Smooth muscle cell (in vitro differentiated cells): ENCODE data around the gene DIAPH2. TPM values are rescaled to one million over a fixed set of nuclear protein-coding genes. Genes with fewer than 3 reads are reported as not detected.

Experiments used
- DNase-seq: peaks from one replicate; lab custom pipeline; 2025; ENCODE audit not compliant: unreplicated experiment; lab: John Stamatoyannopoulos, UW
- H2AFZ ChIP-seq: fragments of 200-600 bp; sonication (generic); 2 replicates; pipeline ENCODE4 v1.6.0; 2016; ENCODE audit warnings: antibody characterized with exemption, low read depth, mild to moderate bottlenecking
- H3F3A ChIP-seq: fragments of 200-600 bp; sonication (generic); 2 replicates; pipeline ENCODE4 v1.6.0; 2017; ENCODE audit warnings: antibody characterized with exemption, low read depth
- H3K27ac ChIP-seq: fragments of 200-600 bp; sonication (generic); 2 replicates; pipeline ENCODE4 v1.5.1; 2016; ENCODE audit warnings: low read depth, mild to moderate bottlenecking
- H3K27me3 ChIP-seq: fragments of 200-600 bp; sonication (generic); 2 replicates; pipeline ENCODE4 v1.6.1; 2016; ENCODE audit warnings: low read depth, mild to moderate bottlenecking
- H3K36me3 ChIP-seq: fragments of 200-600 bp; sonication (generic); 2 replicates; pipeline ENCODE4 v1.5.1; 2016; ENCODE audit warnings: low read depth
- H3K4me1 ChIP-seq: fragments of 200-600 bp; sonication (generic); 2 replicates; pipeline ENCODE4 v1.5.1; 2016; ENCODE audit warnings: low read depth
- H3K4me2 ChIP-seq: fragments of 200-600 bp; sonication (generic); 2 replicates; pipeline ENCODE4 v1.6.0; 2016; ENCODE audit warnings: mild to moderate bottlenecking
- H3K4me3 ChIP-seq: fragments of 200-600 bp; sonication (generic); 2 replicates; pipeline ENCODE4 v1.5.1; 2016; ENCODE audit warnings: mild to moderate bottlenecking
- H3K79me2 ChIP-seq: fragments of 200-600 bp; sonication (generic); 2 replicates; pipeline ENCODE4 v1.6.0; 2016; ENCODE audit warnings: low read depth, mild to moderate bottlenecking
- H3K9ac ChIP-seq: fragments of 200-600 bp; sonication (generic); 2 replicates; pipeline ENCODE4 v1.6.0; 2016; ENCODE audit warnings: low read depth
- H3K9me3 ChIP-seq: fragments of 200-600 bp; sonication (generic); replicated peaks from 2 replicates; pipeline ENCODE4 v1.5.1; 2016; ENCODE audit warnings: low read depth
- H4K20me1 ChIP-seq: fragments of 200-600 bp; sonication (generic); 2 replicates; pipeline ENCODE4 v1.6.0; 2016; ENCODE audit warnings: low read depth
- CTCF ChIP-seq: fragments of 200-600 bp; sonication (generic); IDR thresholded peaks from 2 replicates; pipeline ENCODE4 v1.5.1; 2017; ENCODE audit warnings: borderline replicate concordance, mild to moderate bottlenecking, antibody characterized with exemption; ENCODE audit not compliant: insufficient read depth, poor library complexity, severe bottlenecking
- WGBS: methylation state at CpG from one replicate; pipeline ENCODE4 v1.1.7; 2016; ENCODE audit warnings: low lambda C conversion rate; 5-methylcytosine and 5-hydroxymethylcytosine counted together
- polyA plus RNA-seq: library from polyadenylated mRNA; unstranded; fragments of >200 nt; fragmentation: Nextera tagmentation; extraction: Ambion mirVana; gene quantifications from 2 replicates; pipeline ENCODE4 v1.2.1, GENCODE V29; 2016
- total RNA-seq: library from RNA; depleted of rRNA; stranded (reverse); fragments of >200 nt; gene quantifications from 2 replicates; pipeline ENCODE4 v1.2.3, GENCODE V29; 2014

The DIAPH2 gene
- total and polyA plus RNA-seq, 2 experiments from 2014 or later: 12.8 to 19.9 TPM

- no peaks in the 10 kb centered on the region for H3F3A ChIP-seq
- H3K79me2 ChIP-seq: no peaks in the 10 kb centered on the region
- H3K36me3 ChIP-seq: no peaks in the 10 kb centered on the region
- H3K4me3 ChIP-seq: no peak overlapping the region
- no peak overlapping the region for H3K9ac ChIP-seq
- no peak overlapping the region for H3K27ac ChIP-seq
- peaks cover 20% of the 10 kb centered on the region for H3K4me1 ChIP-seq
- H3K27me3 ChIP-seq: no peaks in the 10 kb centered on the region
- H3K9me3 ChIP-seq: no peaks in the 10 kb centered on the region
- no peak overlapping the region for H3K4me2 ChIP-seq
- TF ChIP-seq CTCF: no peak
- no peak overlapping the region for H2AFZ ChIP-seq
- H4K20me1 ChIP-seq: no peaks in the 10 kb centered on the region
- DNase-seq: no peak
- 79% methylated on average over 5 of the region's 5 CpGs for WGBS
Observed at GRCh38 chrX:97636473-97637140, 952.0 kb downstream of the DIAPH2 start.

GRCh38 chrX:97637289-97637688 lies 952.6 kb downstream of the DIAPH2 start:
- H3K9me3 ChIP-seq: no peaks in the 10 kb centered on the region
- H3F3A ChIP-seq: no peaks in the 10 kb centered on the region
- 88% methylated on average over 2 of the region's 2 CpGs for WGBS
- no peaks in the 10 kb centered on the region for H4K20me1 ChIP-seq
- no peak overlapping the region for H3K4me2 ChIP-seq
- no peak overlapping the region for H3K9ac ChIP-seq
- peaks cover 20% of the 10 kb centered on the region for H3K4me1 ChIP-seq
- no peak overlapping the region for H2AFZ ChIP-seq
- no peak overlapping the region for H3K27ac ChIP-seq
- H3K27me3 ChIP-seq: no peaks in the 10 kb centered on the region
- DNase-seq: no peak
- no peak for TF ChIP-seq CTCF
- no peaks in the 10 kb centered on the region for H3K79me2 ChIP-seq
- no peaks in the 10 kb centered on the region for H3K36me3 ChIP-seq
- H3K4me3 ChIP-seq: no peak overlapping the region

- Histone ChIP-seq H2AFZ (no peak overlapping the region), H3K9ac (no peak overlapping the region)
- WGBS: 60% methylated on average over 3 of the region's 3 CpGs
Observed at GRCh38 chrX:97638621-97639020, 954.0 kb downstream of the DIAPH2 start.

More at GRCh38 chrX:97638621-97639020, 954.0 kb downstream of the DIAPH2 start:
- Histone ChIP-seq H4K20me1 (no peaks in the 10 kb centered on the region), H3K4me2 (no peak overlapping the region), H3K4me3 (no peak overlapping the region), H3K4me1 (peaks cover 20% of the 10 kb centered on the region), H3F3A (no peaks in the 10 kb centered on the region), H3K36me3 (no peaks in the 10 kb centered on the region), H3K27ac (no peak overlapping the region), H3K27me3 (no peaks in the 10 kb centered on the region), H3K9me3 (no peaks in the 10 kb centered on the region), H3K79me2 (no peaks in the 10 kb centered on the region)
- no peak for TF ChIP-seq CTCF
- DNase-seq: no peak
